Measurements from ENCODE around the gene FLNB.
"Not testable (repeated sequence)": the region's sequence is repeated elsewhere in the genome, so short reads cannot be mapped to it uniquely, and the experiment has no call there.

FLNB gene

GRCh38 chr3:58191361-58191991, 183.3 kb downstream of the FLNB start:
- in situ Hi-C loops (cut with HindIII; ENCODE audit: low sequenced_read_pairs) = loop anchor here (5.0 to 25.0 kb wide), 2 partner anchors 111 to 221 kb away; no protein-coding TSS in a partner anchor

GRCh38 chr3:58192069-58192468, 183.8 kb downstream of the FLNB start:
- in situ Hi-C loops (cut with HindIII; ENCODE audit: low sequenced_read_pairs) = loop anchor here (5.0 to 25.0 kb wide), 2 partner anchors 110 to 220 kb away; no protein-coding TSS in a partner anchor

- in situ Hi-C loops (cut with HindIII; ENCODE audit: low sequenced_read_pairs) = loop anchor here (5.0 to 25.0 kb wide), 2 partner anchors 108 to 218 kb away; no protein-coding TSS in a partner anchor
Measured at GRCh38 chr3:58193682-58194407, 185.6 kb downstream of the FLNB start.

- in situ Hi-C loops (cut with HindIII; ENCODE audit: low sequenced_read_pairs) = loop anchor here (25.0 kb wide), 1 partner anchor 215 kb away; no protein-coding TSS in a partner anchor
Measured at GRCh38 chr3:58197588-58197987, 189.4 kb downstream of the FLNB start.

- in situ Hi-C loops (cut with HindIII; ENCODE audit: low sequenced_read_pairs) = loop anchor here (25.0 kb wide), 1 partner anchor 214 kb away; no protein-coding TSS in a partner anchor
Measured at GRCh38 chr3:58198362-58198761, 190.1 kb downstream of the FLNB start.

- in situ Hi-C loops (cut with HindIII; ENCODE audit: low sequenced_read_pairs) = loop anchor here (25.0 kb wide), 1 partner anchor 213 kb away; no protein-coding TSS in a partner anchor
Measured at GRCh38 chr3:58198804-58199203, 190.6 kb downstream of the FLNB start.

GRCh38 chr3:58200121-58200709, 192.0 kb downstream of the FLNB start:
- in situ Hi-C loops (cut with HindIII; ENCODE audit: low sequenced_read_pairs) = no loop called here

GRCh38 chr3:58200846-58201355, 192.7 kb downstream of the FLNB start:
- in situ Hi-C loops (cut with HindIII; ENCODE audit: low sequenced_read_pairs) = no loop called here

GRCh38 chr3:58201451-58201850, 193.2 kb downstream of the FLNB start:
- in situ Hi-C loops (cut with HindIII; ENCODE audit: low sequenced_read_pairs) = not testable (repeated sequence)

GRCh38 chr3:58202917-58203360, 194.7 kb downstream of the FLNB start:
- in situ Hi-C loops (cut with HindIII; ENCODE audit: low sequenced_read_pairs) = no loop called here

- in situ Hi-C loops (cut with HindIII; ENCODE audit: low sequenced_read_pairs) = no loop called here
Measured at GRCh38 chr3:58203541-58203940, 195.3 kb downstream of the FLNB start.

- in situ Hi-C loops (cut with HindIII; ENCODE audit: low sequenced_read_pairs) = no loop called here
Measured at GRCh38 chr3:58204720-58205119, 196.5 kb downstream of the FLNB start.

- in situ Hi-C loops (cut with HindIII; ENCODE audit: low sequenced_read_pairs) = no loop called here
Measured at GRCh38 chr3:58205981-58206380, 197.8 kb downstream of the FLNB start.

GRCh38 chr3:58206406-58207011, 198.3 kb downstream of the FLNB start:
- in situ Hi-C loops (cut with HindIII; ENCODE audit: low sequenced_read_pairs) = no loop called here

- in situ Hi-C loops (cut with HindIII; ENCODE audit: low sequenced_read_pairs) = no loop called here
Measured at GRCh38 chr3:58207954-58208353, 199.7 kb downstream of the FLNB start.

GRCh38 chr3:58209933-58210332, 201.7 kb downstream of the FLNB start:
- in situ Hi-C loops (cut with HindIII; ENCODE audit: low sequenced_read_pairs) = no loop called here

GRCh38 chr3:58210761-58211460, 202.7 kb downstream of the FLNB start, which contains the start of gene DNASE1L3:
Gene DNASE1L3, minus strand, starts transcription at chr3:58210972. Its CDS starts 66 bp downstream, at chr3:58210906.
- in situ Hi-C loops (cut with HindIII; ENCODE audit: low sequenced_read_pairs) = no loop called here

- in situ Hi-C loops (cut with HindIII; ENCODE audit: low sequenced_read_pairs) = no loop called here
Measured at GRCh38 chr3:58214484-58215316, 206.5 kb downstream of the FLNB start.

- in situ Hi-C loops (cut with HindIII; ENCODE audit: low sequenced_read_pairs) = no loop called here
Measured at GRCh38 chr3:58215317-58216025, 207.2 kb downstream of the FLNB start.
